Endothelial cell of umbilical vein (primary cell): ENCODE results near the gene PPA2. TPM values are rescaled to one million over a fixed set of nuclear protein-coding genes. Genes with fewer than 3 reads are reported as not detected.

Experiments
- BruUV-seq: library from RNA; stranded (reverse); fragments of 400-500 nt; replicated peaks from 2 replicates; lab custom pipeline; 2021; lab: Mats Ljungman, UMichigan
- CTCF ChIA-PET: fragments of 300-600, 350-600 bp; sonication (Branson Sonifier 250); formaldehyde crosslinking; loops from one replicate; lab custom pipeline; 2021; ENCODE audit warnings: antibody characterized with exemption, inconsistent platforms; lab: Charles Lee
- POLR2A ChIA-PET: fragments of 300-600, 350-600 bp; sonication (Branson Sonifier 250); formaldehyde crosslinking; loops from one replicate; lab custom pipeline; 2021; ENCODE audit warnings: antibody characterized with exemption, inconsistent platforms; lab: Charles Lee
- DNase-seq: peaks from one replicate; pipeline ENCODE4 v3.0.0-alpha.2; 2011; ENCODE audit warnings: low read depth, low spot score
- FAIRE-seq: peaks from 2 replicates; lab custom pipeline; 2011; peaks lifted over from hg19 to GRCh38; lab: Jason Lieb, UNC
- H2AFZ ChIP-seq: 2 replicates; pipeline ENCODE4 v1.6.0; 2012; ENCODE audit warnings: low read depth, low read length, control low read depth, inconsistent platforms
- H3K27ac ChIP-seq: 2 replicates; pipeline ENCODE4 v1.5.1; 2011; ENCODE audit warnings: low read depth, mild to moderate bottlenecking, control low read depth, low read length, moderate library complexity; ENCODE audit not compliant: insufficient read depth
- H3K27me3 ChIP-seq, 2 experiments: 2 replicates each; pipeline versions ENCODE4 v1.6.0 to v1.6.1; 2011; ENCODE audit warnings: low read length in 2 of 2, mixed read lengths in 1 of 2; ENCODE audit not compliant: control insufficient read depth in 2 of 2, insufficient read depth in 2 of 2
- H3K36me3 ChIP-seq, 2 experiments: 2 replicates in 1 of 2; 3 replicates in 1 of 2; pipeline ENCODE4 v1.5.1; 2011; ENCODE audit warnings: low read length in 2 of 2, mild to moderate bottlenecking in 1 of 2, moderate library complexity in 1 of 2; ENCODE audit not compliant: control insufficient read depth in 2 of 2, insufficient read depth in 2 of 2; ENCODE audit errors: extremely low read depth in 1 of 2
- H3K4me1 ChIP-seq: 3 replicates; pipeline ENCODE4 v1.5.1; 2011; ENCODE audit warnings: mild to moderate bottlenecking, low read length; ENCODE audit not compliant: control insufficient read depth, insufficient read depth; ENCODE audit errors: extremely low read depth
- H3K4me2 ChIP-seq: 2 replicates; pipeline ENCODE4 v1.6.1; 2011; ENCODE audit warnings: low read length, control low read depth, mixed read lengths; ENCODE audit not compliant: insufficient read depth
- H3K4me3 ChIP-seq, 3 experiments: fragments of 200-600 bp in 1 of 3; sonication (generic), shearing (Covaris generic) in 1 of 3; replicated peaks in 1 of 3; 2 replicates each; pipeline ENCODE4 v1.5.1; 2011 to 2016; ENCODE audit warnings: control low read depth in 3 of 3, low read length in 3 of 3, mild to moderate bottlenecking in 2 of 3, inconsistent platforms in 1 of 3, low read depth in 1 of 3, moderate library complexity in 1 of 3; ENCODE audit not compliant: insufficient read depth in 1 of 3
- H3K79me2 ChIP-seq: 2 replicates; pipeline ENCODE4 v1.6.0; 2012; ENCODE audit warnings: low read length, inconsistent platforms; ENCODE audit not compliant: control insufficient read depth, insufficient read depth
- H3K9ac ChIP-seq: replicated peaks from 2 replicates; pipeline ENCODE3; 2011; ENCODE audit warnings: low read length, control low read depth; ENCODE audit not compliant: insufficient read depth; ENCODE audit errors: extremely low read depth
- H3K9me1 ChIP-seq: replicated peaks from 3 replicates; pipeline ENCODE4 v1.6.0; 2011; ENCODE audit warnings: mild to moderate bottlenecking, low read length; ENCODE audit not compliant: control insufficient read depth, insufficient read depth; ENCODE audit errors: extremely low read depth
- H3K9me3 ChIP-seq: replicated peaks from 2 replicates; pipeline ENCODE4 v1.5.1; 2012; ENCODE audit warnings: low read length, inconsistent platforms; ENCODE audit not compliant: control insufficient read depth, insufficient read depth
- H4K20me1 ChIP-seq: replicated peaks from 2 replicates; pipeline ENCODE3; 2011; ENCODE audit warnings: mild to moderate bottlenecking, low read length; ENCODE audit not compliant: control insufficient read depth, insufficient read depth; ENCODE audit errors: extremely low read depth
- CTCF ChIP-seq, 2 donors: IDR thresholded peaks; 1 replicate in 1 of 2; 2 replicates in 1 of 2; pipeline ENCODE4 v1.5.1; 2011; ENCODE audit warnings: low read length in 2 of 2, mild to moderate bottlenecking in 2 of 2, moderate library complexity in 2 of 2, control low read depth in 1 of 2, inconsistent platforms in 1 of 2, low read depth in 1 of 2; ENCODE audit not compliant: insufficient read depth in 1 of 2; ENCODE audit errors: extremely low read depth in 1 of 2
- EZH2 ChIP-seq: IDR thresholded peaks from 2 replicates; pipeline ENCODE4 v1.6.1; 2012; ENCODE audit warnings: borderline replicate concordance, low read depth, mild to moderate bottlenecking, moderate library complexity, low read length, inconsistent platforms; ENCODE audit not compliant: severe bottlenecking
- FOS ChIP-seq: IDR thresholded peaks from 2 replicates; pipeline ENCODE4 v1.6.1; 2011; ENCODE audit warnings: mild to moderate bottlenecking, low read length, moderate library complexity, borderline replicate concordance; ENCODE audit not compliant: insufficient read depth
- GATA2 ChIP-seq: IDR thresholded peaks from 2 replicates; pipeline ENCODE4 v1.7.0; 2011; ENCODE audit warnings: low read depth, mild to moderate bottlenecking, moderate library complexity, mixed read lengths, low read length; ENCODE audit not compliant: insufficient read length, insufficient read depth
- JUN ChIP-seq: IDR thresholded peaks from 2 replicates; pipeline ENCODE4 v1.6.1; 2011; ENCODE audit warnings: borderline replicate concordance, low read depth; ENCODE audit not compliant: insufficient read length, insufficient read depth
- MAX ChIP-seq: IDR thresholded peaks from 2 replicates; pipeline ENCODE4 v1.6.1; 2011; ENCODE audit not compliant: insufficient read depth, insufficient read length
- MYC ChIP-seq: IDR thresholded peaks from one replicate; pipeline ENCODE4 v1.6.1; 2011; ENCODE audit warnings: mild to moderate bottlenecking, low read depth, low read length
- POLR2A ChIP-seq: IDR thresholded peaks from 2 replicates; pipeline ENCODE4 v1.6.1; 2012; ENCODE audit warnings: low read depth, mild to moderate bottlenecking, control low read depth, low read length
- POLR2AphosphoS5 ChIP-seq: IDR thresholded peaks from 2 replicates; pipeline ENCODE4 v1.6.1; 2012; ENCODE audit warnings: low read depth, mild to moderate bottlenecking, control low read depth, low read length, moderate library complexity; ENCODE audit not compliant: insufficient read depth
- dilution Hi-C: fragments of 300-500 bp; cut with MboI; formaldehyde crosslinking; loops from one replicate; pipeline ENCODE4 v1.15.0; 2019; ENCODE audit warnings: low sequenced_read_pairs; ENCODE audit not compliant: extremely low pct_ligation_motif_present
- intact Hi-C: fragments of 100-400 bp; cut with micrococcal nuclease; formaldehyde crosslinking; loops from one replicate; pipeline ENCODE4 v1.10.0; 2022
- polyA plus RNA-seq, 4 experiments: library from polyadenylated mRNA; depleted of rRNA in 3 of 4; stranded (reverse) in 3 of 4; unstranded in 1 of 4; fragments of >200 nt; gene quantifications; 2 replicates each; pipeline versions ENCODE4 v1.2.1 to v1.2.3, GENCODE V29; 2011 to 2012; ENCODE audit warnings: missing spikeins in 1 of 4
- total RNA-seq: library from RNA; stranded (reverse); gene quantifications from 2 replicates; pipeline ENCODE4 v1.2.3, GENCODE V29; 2021

The PPA2 gene
- total and polyA plus RNA-seq, 2 donors (not counting 3 experiments of a cell fraction or from before 2014, with no cell fraction given), result 30.4 to 58.7 TPM

GRCh38 chr4:105356194-105356593, 117.7 kb downstream of the PPA2 start:
- no peak overlapping the region for H2AFZ ChIP-seq
- no TSS peak for BruUV-seq
- ChIA-PET CTCF (interaction anchor here (1.1 to 1.6 kb wide), 2 partner anchors 11 to 45 kb away, joined by 3 read pairs; no protein-coding TSS in a partner anchor), POLR2A (no interaction called here)
- H3K36me3 ChIP-seq, result no peaks in the 10 kb centered on the region
- no peak overlapping the region for H3K4me3 ChIP-seq
- H3K9me3 ChIP-seq, result no peaks in the 10 kb centered on the region
- H4K20me1 ChIP-seq, result no peaks in the 10 kb centered on the region
- no peaks in the 10 kb centered on the region for H3K27me3 ChIP-seq
- H3K9ac ChIP-seq, result no peak overlapping the region
- no peaks in the 10 kb centered on the region for H3K79me2 ChIP-seq
- FAIRE-seq (no peak), DNase-seq (no peak)
- H3K27ac ChIP-seq, result no peak overlapping the region
- intact Hi-C loops, result no loop called here
- no peaks in the 10 kb centered on the region for H3K4me1 ChIP-seq
- H3K4me2 ChIP-seq, result no peak overlapping the region
- dilution Hi-C loops, result no loop called here
- H3K9me1 ChIP-seq, result no peaks in the 10 kb centered on the region
- TF ChIP-seq MYC, result no peak
- TF ChIP-seq JUN, result no peak
- TF ChIP-seq CTCF (IDR thresholded peaks at IDR 0.05; ENCODE audit: extremely low read depth in 1 of 2, insufficient read depth in 1 of 2, low read depth in 1 of 2, low read length in 2 of 2), result no peak
- no peak for TF ChIP-seq FOS
- TF ChIP-seq GATA2, result no peak
- TF ChIP-seq MAX, result no peak
- TF ChIP-seq POLR2AphosphoS5, result no peak
- no peak for TF ChIP-seq POLR2A
- no peak for TF ChIP-seq EZH2
